HG03354 (cell line): ENCODE measurements around the gene NCK2.

Experiments
- ATAC-seq: cut with Tn5 transposase; IDR thresholded peaks from one replicate; pipeline ENCODE4 v1.9.1; 2021; ENCODE audit warnings: mild to moderate bottlenecking; ENCODE audit not compliant: unreplicated experiment, poor library complexity, severe bottlenecking

The NCK2 gene

GRCh38 chr2:105786231-105787230 lies 41.8 kb downstream of the NCK2 start:
- no peak for ATAC-seq

- ATAC-seq = no peak
Measured at GRCh38 chr2:105787376-105788318, 42.9 kb downstream of the NCK2 start.

- no peak for ATAC-seq
Measured at GRCh38 chr2:105788670-105789290, 44.1 kb downstream of the NCK2 start.

- ATAC-seq = peak; percentile 77
Measured at GRCh38 chr2:105789745-105790460, 45.2 kb downstream of the NCK2 start.

- ATAC-seq = peak; percentile 29
Measured at GRCh38 chr2:105790461-105791149, 45.9 kb downstream of the NCK2 start.

GRCh38 chr2:105791229-105791628 lies 46.5 kb downstream of the NCK2 start:
- ATAC-seq = no peak

- no peak for ATAC-seq
Measured at GRCh38 chr2:105792561-105792960, 47.8 kb downstream of the NCK2 start.

GRCh38 chr2:105793196-105793975 lies 48.7 kb downstream of the NCK2 start:
- ATAC-seq = no peak

- ATAC-seq = no peak
Measured at GRCh38 chr2:105794926-105795574, 50.3 kb downstream of the NCK2 start.

- no peak for ATAC-seq
Measured at GRCh38 chr2:105795575-105795934, 50.8 kb downstream of the NCK2 start.

GRCh38 chr2:105796131-105796638 lies 51.5 kb downstream of the NCK2 start:
- ATAC-seq = peak; percentile 40

- ATAC-seq = no peak
Measured at GRCh38 chr2:105796791-105797190, 52.1 kb downstream of the NCK2 start.

GRCh38 chr2:105797298-105797819 lies 52.6 kb downstream of the NCK2 start:
- peak; percentile 60 for ATAC-seq

GRCh38 chr2:105798595-105798994 lies 53.9 kb downstream of the NCK2 start:
- ATAC-seq = no peak

- no peak for ATAC-seq
Measured at GRCh38 chr2:105800036-105800713, 55.5 kb downstream of the NCK2 start.

- ATAC-seq = no peak
Measured at GRCh38 chr2:105800953-105801635, 56.4 kb downstream of the NCK2 start.
